IPS DF 4.7 (cell line): ENCODE measurements around the gene ANXA2R.

Experiments
- DNase-seq: peaks from one replicate; pipeline ENCODE4 v3.0.0-alpha.2; 2013; ENCODE audit warnings: low spot score; ENCODE audit errors: extremely low read depth

The ANXA2R gene

GRCh38 chr5:43001748-43002147 lies 38.4 kb downstream of the ANXA2R start:
- DNase-seq = no peak

GRCh38 chr5:43000914-43001313 lies 39.2 kb downstream of the ANXA2R start:
- DNase-seq = no peak

- no peak for DNase-seq
Measured at GRCh38 chr5:43000111-43000840, 39.8 kb downstream of the ANXA2R start.

- no peak for DNase-seq
Measured at GRCh38 chr5:42995360-42995751, 44.8 kb downstream of the ANXA2R start.

- no peak for DNase-seq
Measured at GRCh38 chr5:42994555-42995359, 45.4 kb downstream of the ANXA2R start.

DNA sequence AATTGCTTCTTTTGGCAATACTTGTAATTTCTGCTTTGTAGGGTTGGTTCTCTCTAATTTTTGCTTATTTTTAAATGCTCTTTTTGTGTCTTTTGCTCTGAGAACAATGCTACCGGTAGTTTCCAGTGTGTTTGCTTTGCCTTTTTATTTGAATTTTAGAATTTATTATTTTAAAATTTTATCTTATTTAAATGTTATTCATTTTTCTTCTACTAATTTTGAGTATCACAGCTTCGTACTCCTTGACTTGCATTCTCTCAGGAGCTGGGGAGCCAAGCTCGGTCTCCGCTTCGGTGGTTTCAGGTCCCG lies 45.9 kb downstream of the ANXA2R start:
- DNase-seq = no peak

GRCh38 chr5:42993516-42994245 lies 46.4 kb downstream of the ANXA2R start:
- DNase-seq = no peak

GRCh38 chr5:42992088-42992879 lies 47.8 kb downstream of the ANXA2R start:
- DNase-seq = no peak

- DNase-seq = no peak
Measured at GRCh38 chr5:42991404-42992087, 48.6 kb downstream of the ANXA2R start.

- DNase-seq = no peak
Measured at GRCh38 chr5:42990892-42991291, 49.2 kb downstream of the ANXA2R start.
